Stomach (tissue), 9 donors: ENCODE results near the gene TSC1. TPM values are rescaled to one million over a fixed set of nuclear protein-coding genes. Genes with fewer than 3 reads are reported as not detected.

Experiments
- DNase-seq, 2 donors: peaks; one replicate each; pipeline versions ENCODE4 v3.0.0 to v3.0.0-alpha.2; 2013 to 2019
- H3K27ac ChIP-seq, 5 donors: fragments of 200-600 bp in 4 of 5; sonication (generic) in 4 of 5; one replicate each; pipeline ENCODE4 v1.5.1; 2013 to 2019; ENCODE audit warnings: mild to moderate bottlenecking in 1 of 5, moderate library complexity in 1 of 5
- H3K27me3 ChIP-seq, 3 donors: fragments of 200-600 bp; sonication (generic); one replicate each; pipeline ENCODE4 v1.5.1; 2017 to 2019; ENCODE audit warnings: mixed run types in 1 of 3
- H3K36me3 ChIP-seq, 4 donors: fragments of 200-600 bp; sonication (generic); 1 replicate in 3 of 4; 2 replicates in 1 of 4; pipeline ENCODE4 v1.5.1; 2016 to 2019
- H3K4me1 ChIP-seq, 4 donors: fragments of 200-600 bp; sonication (generic); one replicate each; pipeline ENCODE4 v1.5.1; 2016 to 2019
- H3K4me3 ChIP-seq, 4 donors: fragments of 200-600 bp; sonication (generic) in 3 of 4; one replicate each; pipeline ENCODE4 v1.5.1; 2016 to 2019; ENCODE audit warnings: mild to moderate bottlenecking in 1 of 4
- H3K9me3 ChIP-seq, 4 donors: fragments of 200-600 bp; sonication (generic); one replicate each; pipeline ENCODE4 v1.5.1; 2016 to 2019
- EP300 ChIP-seq: sonication (generic); formaldehyde crosslinking; IDR thresholded peaks from one replicate; pipeline ENCODE4 v1.6.1; 2017; ENCODE audit warnings: antibody characterized with exemption
- POLR2A ChIP-seq, 4 donors: fragments of 450-650 bp; IDR thresholded peaks; one replicate each; pipeline ENCODE4 v1.6.1; 2016; ENCODE audit warnings: antibody characterized with exemption in 4 of 4, control low read depth in 2 of 4, mild to moderate bottlenecking in 1 of 4, moderate library complexity in 1 of 4
- POLR2AphosphoS5 ChIP-seq, 3 donors: sonication (generic); formaldehyde crosslinking; IDR thresholded peaks; one replicate each; pipeline ENCODE4 v1.6.1; 2016; ENCODE audit warnings: antibody characterized with exemption in 3 of 3
- WGBS, 5 donors: extraction: QIAGEN DNeasy Blood & Tissue Kit in 3 of 5; methylation state at CpG; one replicate each; pipeline versions ENCODE4 v1.1.5 to v1.1.7; 2013 to 2018; 5-methylcytosine and 5-hydroxymethylcytosine counted together
- intact Hi-C: fragments of 100-400 bp; cut with DNase I; formaldehyde crosslinking; loops from one replicate; pipeline ENCODE4 v1.15.1; 2023; ENCODE audit warnings: low total_unique reads
- polyA plus RNA-seq, 3 donors: library from polyadenylated mRNA; stranded (reverse); fragments of 200-250 nt; gene quantifications; one replicate each; pipeline ENCODE4 v1.2.3, GENCODE V29; 2013
- total RNA-seq, 5 donors: library from RNA; depleted of rRNA; stranded (reverse); fragments of >200 nt; gene quantifications; one replicate each; pipeline versions ENCODE4 v1.1.0 to v1.2.3, GENCODE V29; 2014 to 2016
- TF ChIP-seq, protein P1 (sequence below), 7 experiments: fragments of 450-650 bp in 4 of 7; fragments of 200-600 bp in 3 of 7; sonication (generic) in 3 of 7; IDR thresholded peaks; one replicate each; pipeline ENCODE4 v1.5.1; 2016 to 2019; ENCODE audit warnings: antibody characterized with exemption in 7 of 7, control low read depth in 2 of 7, mild to moderate bottlenecking in 1 of 7
- donor health status: healthy with polysubstance abuse.
- donor health status: Bipolar disorder and iron deficiency.
- donor health status: healthy.

Gene TSC1
- total and polyA plus RNA-seq, 8 donors: 6.7 to 120 (median 32.8) TPM

DNA sequence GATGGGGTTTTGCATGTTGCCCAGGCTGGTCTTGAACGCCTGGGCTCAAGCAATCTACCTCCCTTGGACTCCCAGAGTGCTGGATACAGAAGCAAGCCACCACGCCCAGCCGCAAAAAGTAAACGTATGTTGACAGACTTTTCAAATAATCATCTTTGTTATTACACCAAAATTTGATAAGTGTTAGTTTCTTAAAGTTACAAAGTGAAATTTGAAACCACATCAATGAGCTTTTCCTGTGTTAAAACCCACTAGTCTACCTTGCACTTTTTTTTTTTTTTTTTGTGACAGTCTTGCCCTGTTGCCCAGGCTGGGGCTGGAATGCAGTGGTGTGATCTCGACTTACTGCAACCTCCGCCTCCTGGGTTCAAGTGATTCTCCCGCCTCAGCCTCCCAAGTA, 35.8 kb downstream of the TSC1 start:
- H3K27me3 ChIP-seq: no peaks in the 10 kb centered on the region
- DNase-seq: no peak
- H3K4me3 ChIP-seq: no peak overlapping the region
- H3K36me3 ChIP-seq: peaks cover 49 to 99% (median 96%) of the 10 kb centered on the region in 4 donors
- H3K27ac ChIP-seq: no peak overlapping the region
- WGBS, 5 donors: 63 to 80% (median 71%) methylated on average over 7 of the region's 7 CpGs
- no peak for TF ChIP-seq EP300
- TF ChIP-seq POLR2AphosphoS5 (IDR thresholded peaks at IDR 0.05): no peak
- no peak for TF ChIP-seq POLR2A (IDR thresholded peaks at IDR 0.05)
- TF ChIP-seq, protein P1, sequence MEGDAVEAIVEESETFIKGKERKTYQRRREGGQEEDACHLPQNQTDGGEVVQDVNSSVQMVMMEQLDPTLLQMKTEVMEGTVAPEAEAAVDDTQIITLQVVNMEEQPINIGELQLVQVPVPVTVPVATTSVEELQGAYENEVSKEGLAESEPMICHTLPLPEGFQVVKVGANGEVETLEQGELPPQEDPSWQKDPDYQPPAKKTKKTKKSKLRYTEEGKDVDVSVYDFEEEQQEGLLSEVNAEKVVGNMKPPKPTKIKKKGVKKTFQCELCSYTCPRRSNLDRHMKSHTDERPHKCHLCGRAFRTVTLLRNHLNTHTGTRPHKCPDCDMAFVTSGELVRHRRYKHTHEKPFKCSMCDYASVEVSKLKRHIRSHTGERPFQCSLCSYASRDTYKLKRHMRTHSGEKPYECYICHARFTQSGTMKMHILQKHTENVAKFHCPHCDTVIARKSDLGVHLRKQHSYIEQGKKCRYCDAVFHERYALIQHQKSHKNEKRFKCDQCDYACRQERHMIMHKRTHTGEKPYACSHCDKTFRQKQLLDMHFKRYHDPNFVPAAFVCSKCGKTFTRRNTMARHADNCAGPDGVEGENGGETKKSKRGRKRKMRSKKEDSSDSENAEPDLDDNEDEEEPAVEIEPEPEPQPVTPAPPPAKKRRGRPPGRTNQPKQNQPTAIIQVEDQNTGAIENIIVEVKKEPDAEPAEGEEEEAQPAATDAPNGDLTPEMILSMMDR (IDR thresholded peaks at IDR 0.05): no peak
- intact Hi-C loops: no loop called here
- no peaks in the 10 kb centered on the region for H3K4me1 ChIP-seq
- H3K9me3 ChIP-seq: no peaks in the 10 kb centered on the region

DNA sequence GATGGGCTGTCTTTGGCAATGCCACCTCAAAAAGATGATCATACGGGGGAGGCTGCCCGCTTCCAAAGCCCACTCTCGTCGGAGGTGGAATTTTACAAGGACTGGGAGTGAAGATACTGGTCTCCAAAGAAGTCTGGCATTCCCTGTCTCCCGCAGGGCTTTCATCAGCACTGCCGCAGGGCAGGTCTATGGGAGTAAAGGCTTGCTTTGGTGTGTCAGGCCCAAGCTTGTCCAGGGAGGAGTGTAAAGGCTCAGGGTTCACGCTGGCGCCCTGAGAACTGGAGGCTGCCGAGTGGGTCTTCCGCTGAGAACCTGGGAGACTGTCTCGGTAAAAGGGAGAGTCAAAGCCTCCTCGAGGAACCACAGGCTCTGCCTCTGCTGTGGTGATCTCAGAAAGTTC, 38.7 kb downstream of the TSC1 start:
- Histone ChIP-seq H3K9me3 (no peaks in the 10 kb centered on the region), H3K4me3 (no peak overlapping the region), H3K36me3 (peaks cover 46 to 96% (median 96%) of the 10 kb centered on the region in 4 donors), H3K4me1 (no peaks in the 10 kb centered on the region), H3K27ac (no peak overlapping the region), H3K27me3 (no peaks in the 10 kb centered on the region)
- TF ChIP-seq POLR2A (IDR thresholded peaks at IDR 0.05): no peak
- DNase-seq: no peak
- 91 to 96% (median 93%) methylated on average over 12 of the region's 12 CpGs for WGBS, 5 donors
- intact Hi-C loops: no loop called here

DNA sequence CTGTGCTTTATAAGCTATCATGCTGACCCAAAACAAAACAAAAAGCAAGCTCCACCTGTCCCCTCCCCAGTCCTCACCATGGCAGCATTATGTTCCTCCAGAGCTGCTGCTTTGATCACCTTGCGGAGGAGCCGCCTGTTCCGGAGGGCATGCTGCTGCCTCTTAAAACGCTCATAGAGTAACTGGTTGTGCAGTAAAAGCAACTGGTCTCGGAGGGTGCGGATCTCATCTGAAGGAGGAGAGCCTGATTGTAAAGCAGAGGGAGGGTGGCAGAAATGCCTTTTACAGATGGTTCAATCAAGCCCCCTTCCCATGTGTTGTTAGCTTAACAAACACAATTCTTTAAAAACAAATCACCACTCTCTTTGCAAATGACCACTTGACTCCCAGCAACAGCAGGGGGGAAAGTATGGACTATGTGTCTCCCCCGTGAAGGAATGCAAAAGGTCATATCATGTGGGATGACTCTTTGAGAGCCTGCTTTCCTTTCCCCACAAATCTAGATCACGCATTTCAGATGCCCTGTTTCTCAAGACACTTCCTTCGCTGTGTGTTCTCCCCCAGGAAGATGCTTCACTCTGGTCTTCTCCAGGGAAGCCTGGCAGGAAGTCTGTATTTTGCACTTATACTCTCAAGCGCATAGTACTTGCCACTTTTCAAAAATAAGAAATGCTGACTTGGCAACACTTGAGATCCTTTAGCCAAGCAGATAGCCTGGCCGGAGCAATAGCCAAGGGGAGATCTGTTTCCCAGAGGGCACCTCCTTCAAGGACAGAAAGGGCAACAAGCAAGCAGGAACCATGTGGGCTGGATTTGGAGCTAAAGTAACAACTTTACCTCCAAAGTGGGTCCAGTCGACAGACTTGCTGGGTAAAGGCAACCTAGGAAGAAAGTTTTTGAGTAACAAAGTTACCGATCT, 40.6 kb downstream of the TSC1 start:
- TF ChIP-seq POLR2A (IDR thresholded peaks at IDR 0.05): no peak
- TF ChIP-seq, protein P1 (IDR thresholded peaks at IDR 0.05): no peak
- TF ChIP-seq POLR2AphosphoS5 (IDR thresholded peaks at IDR 0.05): no peak
- no peak for TF ChIP-seq EP300
- 85 to 88% (median 86%) methylated on average over 13 of the region's 13 CpGs for WGBS, 5 donors
- intact Hi-C loops: no loop called here
- no peak overlapping the region for H3K27ac ChIP-seq
- no peaks in the 10 kb centered on the region for H3K27me3 ChIP-seq
- H3K9me3 ChIP-seq: no peaks in the 10 kb centered on the region
- no peak for DNase-seq
- H3K4me1 ChIP-seq: no peaks in the 10 kb centered on the region
- peaks cover 47 to 96% (median 96%) of the 10 kb centered on the region in 4 donors for H3K36me3 ChIP-seq
- H3K4me3 ChIP-seq: no peak overlapping the region

DNA sequence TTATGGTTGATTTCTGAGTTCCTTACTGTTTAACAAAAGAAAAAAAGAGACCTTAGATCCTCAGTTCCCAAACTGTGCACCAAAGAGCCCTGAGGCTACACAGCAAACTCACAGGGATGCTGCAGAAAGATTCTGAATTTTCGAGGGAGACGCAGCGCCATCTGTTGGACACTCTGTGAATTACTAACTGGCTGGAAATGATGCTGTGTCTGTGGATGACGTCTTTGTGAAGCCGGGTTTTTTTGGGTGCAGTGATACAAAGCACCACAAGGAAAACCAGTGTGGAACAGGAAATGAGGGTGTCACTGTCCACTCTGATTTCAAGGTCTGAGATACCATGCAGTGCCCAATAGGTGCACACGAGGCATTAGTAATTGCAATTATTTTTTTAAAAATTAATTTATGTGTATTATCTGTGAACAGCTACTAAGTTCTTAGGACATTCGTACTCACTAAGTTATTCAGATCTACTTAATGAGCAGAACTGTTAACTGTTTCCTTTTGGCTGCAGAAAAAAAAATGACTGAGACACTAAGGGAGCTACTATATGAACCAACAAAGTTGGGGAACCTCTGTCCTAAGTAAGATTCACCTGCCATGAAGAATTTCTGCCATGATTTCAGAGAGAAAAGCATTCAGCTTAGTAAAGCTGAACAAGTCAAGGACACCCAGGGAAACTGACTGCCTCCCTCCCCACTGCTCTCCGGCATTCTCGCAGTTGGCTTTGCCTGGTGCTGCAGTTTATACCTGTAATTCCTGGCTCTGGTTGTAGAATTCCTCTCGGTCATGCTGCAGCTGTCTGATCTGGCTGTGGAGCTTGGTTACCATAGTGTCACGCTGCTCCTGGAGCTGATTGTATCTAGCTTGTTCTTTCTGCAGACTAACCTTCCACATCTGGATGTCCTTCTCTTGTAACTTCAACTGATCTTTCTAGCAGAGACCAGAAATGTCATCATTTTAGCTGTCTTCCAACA, 42.3 kb downstream of the TSC1 start:
- TF ChIP-seq, protein P1 (IDR thresholded peaks at IDR 0.05): peak in 5 of 7 experiments; percentile 71 to 92 (median 87)
- peak in 1 of 3 donors; percentile 64 for TF ChIP-seq POLR2AphosphoS5 (IDR thresholded peaks at IDR 0.05)
- TF ChIP-seq EP300: no peak
- no peak for TF ChIP-seq POLR2A (IDR thresholded peaks at IDR 0.05)
- no peak overlapping the region for H3K4me3 ChIP-seq
- intact Hi-C loops: no loop called here
- DNase-seq: peak; percentile 70 to 92
- H3K36me3 ChIP-seq: peaks cover 57 to 97% (median 95%) of the 10 kb centered on the region in 4 donors
- 40 to 51% (median 46%) methylated on average over 11 of the region's 11 CpGs for whole genome bisulfite sequencing, 5 donors
- H3K4me1 ChIP-seq: no peaks in the 10 kb centered on the region
- H3K27ac ChIP-seq: peak overlapping the region in 1 of 5 donors; percentile 1
- H3K27me3 ChIP-seq: no peaks in the 10 kb centered on the region
- no peaks in the 10 kb centered on the region for H3K9me3 ChIP-seq
